WTC11 (cell line): Measurements from ENCODE around the gene RBM19.
A peak's percentile ranks its signal among the peaks of the same experiment; 100 is the strongest.

Source experiments
- ELF4 ChIP-seq: sonication (generic); formaldehyde crosslinking; IDR thresholded peaks from 2 replicates; pipeline ENCODE4 v1.8.1; 2022; ENCODE audit warnings: low read depth, mild to moderate bottlenecking, moderate library complexity, missing genetic modification reagents
- ESRRA ChIP-seq: sonication (generic); formaldehyde crosslinking; IDR thresholded peaks from 2 replicates; pipeline ENCODE4 v1.8.1; 2022; ENCODE audit warnings: mild to moderate bottlenecking, missing genetic modification reagents, borderline replicate concordance
- ETV6 ChIP-seq: sonication (generic); formaldehyde crosslinking; IDR thresholded peaks from 2 replicates; pipeline ENCODE4 v1.8.1; 2022; ENCODE audit warnings: mild to moderate bottlenecking, missing genetic modification reagents
- MYBL2 ChIP-seq: sonication (generic); formaldehyde crosslinking; IDR thresholded peaks from 2 replicates; pipeline ENCODE4 v1.8.1; 2023; ENCODE audit warnings: mild to moderate bottlenecking, moderate library complexity, missing genetic modification reagents
- NFYB ChIP-seq: sonication (generic); formaldehyde crosslinking; conservative IDR thresholded peaks from 2 replicates; pipeline ENCODE4 v1.8.0; 2022; ENCODE audit warnings: low read depth, missing genetic modification reagents
- ZNF138 ChIP-seq: sonication (generic); formaldehyde crosslinking; conservative IDR thresholded peaks from 2 replicates; pipeline ENCODE4 v1.8.1; 2022; ENCODE audit warnings: mild to moderate bottlenecking, moderate library complexity, missing genetic modification reagents
- TF ChIP-seq, protein P1 (sequence below): fragments of 200-600 bp; IDR thresholded peaks from 2 replicates; pipeline ENCODE4 v1.8.0; 2022; ENCODE audit warnings: antibody characterized with exemption
- TF ChIP-seq, protein P2 (sequence below): sonication (generic); formaldehyde crosslinking; IDR thresholded peaks from 2 replicates; pipeline ENCODE4 v1.8.0; 2022; ENCODE audit warnings: mild to moderate bottlenecking, missing genetic modification reagents
- TF ChIP-seq, protein P3 (sequence below): sonication (generic); formaldehyde crosslinking; IDR thresholded peaks from 2 replicates; pipeline ENCODE4 v1.8.0; 2022; ENCODE audit warnings: mild to moderate bottlenecking, missing genetic modification reagents
- TF ChIP-seq, protein P4 (sequence below): fragments of 250-450 bp; sonication (Bioruptor Pico); IDR thresholded peaks from 2 replicates; pipeline ENCODE4 v1.9.0; 2021; ENCODE audit warnings: mild to moderate bottlenecking, borderline replicate concordance

DNA sequence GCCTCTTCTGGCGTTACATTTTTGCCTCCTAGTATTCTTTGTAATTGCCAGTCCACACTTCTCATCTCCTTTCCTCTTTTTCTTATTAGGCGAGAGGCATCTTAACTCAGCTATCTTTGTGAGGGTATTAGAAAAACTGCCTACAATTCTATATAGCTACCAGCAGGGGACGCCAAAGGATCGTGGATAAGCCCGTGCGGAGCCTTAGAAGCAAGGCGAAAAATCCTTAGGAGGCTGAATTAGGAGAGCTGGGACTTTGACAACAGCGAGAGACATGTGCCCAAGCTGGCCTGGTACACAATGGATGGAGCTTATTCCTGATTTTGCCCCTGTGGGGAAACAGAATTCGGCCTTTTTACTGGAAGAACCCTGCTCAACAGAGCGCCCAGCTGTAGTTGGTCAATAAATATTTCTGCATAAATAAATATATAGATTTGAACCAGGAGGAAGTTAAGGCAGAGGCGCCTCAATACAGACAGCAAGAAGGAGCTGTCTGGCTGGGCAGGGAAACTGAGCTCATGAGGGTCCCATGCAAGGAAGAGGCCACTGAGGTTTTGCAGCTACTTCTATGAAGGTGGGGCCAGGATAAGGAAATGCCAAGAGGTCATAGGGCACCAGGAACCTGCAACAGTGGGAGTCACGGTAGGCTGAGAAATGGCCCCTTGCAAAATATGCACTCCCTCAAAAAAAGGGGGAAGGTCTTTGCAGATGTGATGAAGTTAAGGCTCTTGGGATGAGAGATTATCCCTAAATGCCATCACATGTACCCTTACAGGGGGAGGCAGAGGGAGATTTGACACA lies 14.6 kb upstream of the RBM19 start:
- TF ChIP-seq, protein P1, sequence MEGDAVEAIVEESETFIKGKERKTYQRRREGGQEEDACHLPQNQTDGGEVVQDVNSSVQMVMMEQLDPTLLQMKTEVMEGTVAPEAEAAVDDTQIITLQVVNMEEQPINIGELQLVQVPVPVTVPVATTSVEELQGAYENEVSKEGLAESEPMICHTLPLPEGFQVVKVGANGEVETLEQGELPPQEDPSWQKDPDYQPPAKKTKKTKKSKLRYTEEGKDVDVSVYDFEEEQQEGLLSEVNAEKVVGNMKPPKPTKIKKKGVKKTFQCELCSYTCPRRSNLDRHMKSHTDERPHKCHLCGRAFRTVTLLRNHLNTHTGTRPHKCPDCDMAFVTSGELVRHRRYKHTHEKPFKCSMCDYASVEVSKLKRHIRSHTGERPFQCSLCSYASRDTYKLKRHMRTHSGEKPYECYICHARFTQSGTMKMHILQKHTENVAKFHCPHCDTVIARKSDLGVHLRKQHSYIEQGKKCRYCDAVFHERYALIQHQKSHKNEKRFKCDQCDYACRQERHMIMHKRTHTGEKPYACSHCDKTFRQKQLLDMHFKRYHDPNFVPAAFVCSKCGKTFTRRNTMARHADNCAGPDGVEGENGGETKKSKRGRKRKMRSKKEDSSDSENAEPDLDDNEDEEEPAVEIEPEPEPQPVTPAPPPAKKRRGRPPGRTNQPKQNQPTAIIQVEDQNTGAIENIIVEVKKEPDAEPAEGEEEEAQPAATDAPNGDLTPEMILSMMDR: peak; percentile 93
- TF ChIP-seq MYBL2 (CRISPR knock-in tag): no peak
- TF ChIP-seq, protein P2, sequence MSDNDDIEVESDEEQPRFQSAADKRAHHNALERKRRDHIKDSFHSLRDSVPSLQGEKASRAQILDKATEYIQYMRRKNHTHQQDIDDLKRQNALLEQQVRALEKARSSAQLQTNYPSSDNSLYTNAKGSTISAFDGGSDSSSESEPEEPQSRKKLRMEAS (CRISPR knock-in tag): no peak
- no peak for TF ChIP-seq ELF4 (CRISPR knock-in tag)
- no peak for TF ChIP-seq ETV6
- TF ChIP-seq, protein P3, sequence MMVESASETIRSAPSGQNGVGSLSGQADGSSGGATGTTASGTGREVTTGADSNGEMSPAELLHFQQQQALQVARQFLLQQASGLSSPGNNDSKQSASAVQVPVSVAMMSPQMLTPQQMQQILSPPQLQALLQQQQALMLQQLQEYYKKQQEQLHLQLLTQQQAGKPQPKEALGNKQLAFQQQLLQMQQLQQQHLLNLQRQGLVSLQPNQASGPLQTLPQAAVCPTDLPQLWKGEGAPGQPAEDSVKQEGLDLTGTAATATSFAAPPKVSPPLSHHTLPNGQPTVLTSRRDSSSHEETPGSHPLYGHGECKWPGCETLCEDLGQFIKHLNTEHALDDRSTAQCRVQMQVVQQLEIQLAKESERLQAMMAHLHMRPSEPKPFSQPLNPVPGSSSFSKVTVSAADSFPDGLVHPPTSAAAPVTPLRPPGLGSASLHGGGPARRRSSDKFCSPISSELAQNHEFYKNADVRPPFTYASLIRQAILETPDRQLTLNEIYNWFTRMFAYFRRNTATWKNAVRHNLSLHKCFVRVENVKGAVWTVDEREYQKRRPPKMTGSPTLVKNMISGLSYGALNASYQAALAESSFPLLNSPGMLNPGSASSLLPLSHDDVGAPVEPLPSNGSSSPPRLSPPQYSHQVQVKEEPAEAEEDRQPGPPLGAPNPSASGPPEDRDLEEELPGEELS (CRISPR knock-in tag): no peak
- TF ChIP-seq ZNF138 (CRISPR knock-in tag): no peak
- TF ChIP-seq ESRRA (CRISPR knock-in tag): no peak
- TF ChIP-seq, protein P4, sequence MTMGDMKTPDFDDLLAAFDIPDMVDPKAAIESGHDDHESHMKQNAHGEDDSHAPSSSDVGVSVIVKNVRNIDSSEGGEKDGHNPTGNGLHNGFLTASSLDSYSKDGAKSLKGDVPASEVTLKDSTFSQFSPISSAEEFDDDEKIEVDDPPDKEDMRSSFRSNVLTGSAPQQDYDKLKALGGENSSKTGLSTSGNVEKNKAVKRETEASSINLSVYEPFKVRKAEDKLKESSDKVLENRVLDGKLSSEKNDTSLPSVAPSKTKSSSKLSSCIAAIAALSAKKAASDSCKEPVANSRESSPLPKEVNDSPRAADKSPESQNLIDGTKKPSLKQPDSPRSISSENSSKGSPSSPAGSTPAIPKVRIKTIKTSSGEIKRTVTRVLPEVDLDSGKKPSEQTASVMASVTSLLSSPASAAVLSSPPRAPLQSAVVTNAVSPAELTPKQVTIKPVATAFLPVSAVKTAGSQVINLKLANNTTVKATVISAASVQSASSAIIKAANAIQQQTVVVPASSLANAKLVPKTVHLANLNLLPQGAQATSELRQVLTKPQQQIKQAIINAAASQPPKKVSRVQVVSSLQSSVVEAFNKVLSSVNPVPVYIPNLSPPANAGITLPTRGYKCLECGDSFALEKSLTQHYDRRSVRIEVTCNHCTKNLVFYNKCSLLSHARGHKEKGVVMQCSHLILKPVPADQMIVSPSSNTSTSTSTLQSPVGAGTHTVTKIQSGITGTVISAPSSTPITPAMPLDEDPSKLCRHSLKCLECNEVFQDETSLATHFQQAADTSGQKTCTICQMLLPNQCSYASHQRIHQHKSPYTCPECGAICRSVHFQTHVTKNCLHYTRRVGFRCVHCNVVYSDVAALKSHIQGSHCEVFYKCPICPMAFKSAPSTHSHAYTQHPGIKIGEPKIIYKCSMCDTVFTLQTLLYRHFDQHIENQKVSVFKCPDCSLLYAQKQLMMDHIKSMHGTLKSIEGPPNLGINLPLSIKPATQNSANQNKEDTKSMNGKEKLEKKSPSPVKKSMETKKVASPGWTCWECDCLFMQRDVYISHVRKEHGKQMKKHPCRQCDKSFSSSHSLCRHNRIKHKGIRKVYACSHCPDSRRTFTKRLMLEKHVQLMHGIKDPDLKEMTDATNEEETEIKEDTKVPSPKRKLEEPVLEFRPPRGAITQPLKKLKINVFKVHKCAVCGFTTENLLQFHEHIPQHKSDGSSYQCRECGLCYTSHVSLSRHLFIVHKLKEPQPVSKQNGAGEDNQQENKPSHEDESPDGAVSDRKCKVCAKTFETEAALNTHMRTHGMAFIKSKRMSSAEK (CRISPR knock-in tag): no peak
- TF ChIP-seq NFYB (CRISPR knock-in tag): no peak
